Muscle of leg (tissue), 11 donors: ENCODE data around the gene ABCA12. TPM values are rescaled to one million over a fixed set of nuclear protein-coding genes. Genes with fewer than 3 reads are reported as not detected.

Experiments
- DNase-seq: peaks from one replicate; pipeline ENCODE4 v3.0.0; 2013
- H3K27ac ChIP-seq: one replicate; pipeline ENCODE4 v1.5.1; 2013; ENCODE audit warnings: mild to moderate bottlenecking, low read length, control low read depth
- H3K27me3 ChIP-seq: one replicate; pipeline ENCODE4 v1.6.1; 2013; ENCODE audit warnings: low read length; ENCODE audit not compliant: control insufficient read depth, insufficient read depth
- H3K36me3 ChIP-seq: one replicate; pipeline ENCODE4 v1.6.1; 2013; ENCODE audit warnings: low read length; ENCODE audit not compliant: control insufficient read depth, insufficient read depth
- H3K4me1 ChIP-seq: one replicate; pipeline ENCODE4 v1.6.1; 2013; ENCODE audit warnings: low read length; ENCODE audit not compliant: control insufficient read depth, insufficient read depth
- H3K4me3 ChIP-seq: one replicate; pipeline ENCODE4 v1.5.1; 2013; ENCODE audit warnings: low read length, control low read depth
- H3K9me3 ChIP-seq: replicated peaks from 2 replicates; pipeline ENCODE4 v1.6.1; 2013; ENCODE audit warnings: low read depth, low read length; ENCODE audit not compliant: control insufficient read depth
- WGBS: methylation state at CpG from one replicate; pipeline ENCODE4 v1.1.5; 2013; ENCODE audit warnings: missing lambda C conversion rate; ENCODE audit not compliant: insufficient coverage; 5-methylcytosine and 5-hydroxymethylcytosine counted together
- polyA plus RNA-seq, 8 donors: library from polyadenylated mRNA; unstranded; fragments of 120-200 nt; gene quantifications; one replicate each; pipeline versions ENCODE4 v1.2.1 to v1.2.3, GENCODE V29; 2013; ENCODE audit warnings: inconsistent platforms in 1 of 8, low replicate concordance in 1 of 8; ENCODE audit not compliant: insufficient read length in 8 of 8, insufficient read depth in 1 of 8
- total RNA-seq: library from RNA; stranded (reverse); fragments of 120-200 nt; gene quantifications from one replicate; pipeline ENCODE4 v1.2.4, GENCODE V29; 2013

ABCA12 gene
- total and polyA plus RNA-seq, 9 donors, result 0.03 to 1.1 (median 0.09) TPM; not detected in 5

GRCh38 chr2:214995409-214995808, 143.0 kb downstream of the ABCA12 start:
- Histone ChIP-seq H3K4me3 (no peak overlapping the region), H3K27me3 (no peaks in the 10 kb centered on the region), H3K36me3 (no peaks in the 10 kb centered on the region), H3K4me1 (no peaks in the 10 kb centered on the region), H3K9me3 (no peaks in the 10 kb centered on the region), H3K27ac (no peak overlapping the region)
- no CpG with 5 or more reads among the region's 4 CpGs for WGBS
- DNase-seq, result no peak

GRCh38 chr2:214992911-214993310, 145.5 kb downstream of the ABCA12 start:
- Histone ChIP-seq H3K36me3 (no peaks in the 10 kb centered on the region), H3K9me3 (no peaks in the 10 kb centered on the region), H3K27ac (no peak overlapping the region), H3K4me1 (no peaks in the 10 kb centered on the region), H3K4me3 (no peak overlapping the region), H3K27me3 (no peaks in the 10 kb centered on the region)
- WGBS, result 57% methylated on average over 3 of the region's 4 CpGs
- no peak for DNase-seq

- no peaks in the 10 kb centered on the region for H3K27me3 ChIP-seq
- no peaks in the 10 kb centered on the region for H3K9me3 ChIP-seq
- no peaks in the 10 kb centered on the region for H3K4me1 ChIP-seq
- H3K4me3 ChIP-seq, result no peak overlapping the region
- no peak for DNase-seq
- no peak overlapping the region for H3K27ac ChIP-seq
- 70% methylated on average over 2 of the region's 3 CpGs for WGBS
- H3K36me3 ChIP-seq, result no peaks in the 10 kb centered on the region
Measured at GRCh38 chr2:214989187-214989586, 149.2 kb downstream of the ABCA12 start.

- WGBS, result no CpG with 5 or more reads among the region's 3 CpGs
- DNase-seq, result no peak
- H3K4me3 ChIP-seq, result no peak overlapping the region
- no peaks in the 10 kb centered on the region for H3K27me3 ChIP-seq
- no peaks in the 10 kb centered on the region for H3K9me3 ChIP-seq
- H3K4me1 ChIP-seq, result no peaks in the 10 kb centered on the region
- H3K27ac ChIP-seq, result no peak overlapping the region
- no peaks in the 10 kb centered on the region for H3K36me3 ChIP-seq
Measured at GRCh38 chr2:214987261-214987660, 151.2 kb downstream of the ABCA12 start.

GRCh38 chr2:214985619-214986018, 152.8 kb downstream of the ABCA12 start:
- H3K27ac ChIP-seq, result no peak overlapping the region
- H3K9me3 ChIP-seq, result no peaks in the 10 kb centered on the region
- no peaks in the 10 kb centered on the region for H3K4me1 ChIP-seq
- H3K36me3 ChIP-seq, result no peaks in the 10 kb centered on the region
- H3K27me3 ChIP-seq, result no peaks in the 10 kb centered on the region
- H3K4me3 ChIP-seq, result no peak overlapping the region
- no peak for DNase-seq
- WGBS, result no CpG with 5 or more reads among the region's 3 CpGs

GRCh38 chr2:214966420-214966819, 172.0 kb downstream of the ABCA12 start:
- no CpG with 5 or more reads among the region's 5 CpGs for WGBS
- H3K36me3 ChIP-seq, result no peaks in the 10 kb centered on the region
- no peak overlapping the region for H3K4me3 ChIP-seq
- no peak overlapping the region for H3K27ac ChIP-seq
- no peaks in the 10 kb centered on the region for H3K9me3 ChIP-seq
- H3K27me3 ChIP-seq, result no peaks in the 10 kb centered on the region
- no peak for DNase-seq
- no peaks in the 10 kb centered on the region for H3K4me1 ChIP-seq

- Histone ChIP-seq H3K4me3 (no peak overlapping the region), H3K9me3 (no peaks in the 10 kb centered on the region), H3K27me3 (no peaks in the 10 kb centered on the region), H3K4me1 (no peaks in the 10 kb centered on the region), H3K27ac (no peak overlapping the region), H3K36me3 (no peaks in the 10 kb centered on the region)
- no peak for DNase-seq
Measured at GRCh38 chr2:214960677-214961076, 177.7 kb downstream of the ABCA12 start.

GRCh38 chr2:214946949-214947348, 191.5 kb downstream of the ABCA12 start:
- Histone ChIP-seq H3K4me3 (no peak overlapping the region), H3K27me3 (no peaks in the 10 kb centered on the region), H3K36me3 (no peaks in the 10 kb centered on the region), H3K4me1 (no peaks in the 10 kb centered on the region), H3K9me3 (no peaks in the 10 kb centered on the region), H3K27ac (no peak overlapping the region)
- no CpG with 5 or more reads among the region's 2 CpGs for WGBS
- no peak for DNase-seq

- no CpG with 5 or more reads among the region's 4 CpGs for WGBS
- Histone ChIP-seq H3K4me1 (no peaks in the 10 kb centered on the region), H3K4me3 (no peak overlapping the region), H3K9me3 (no peaks in the 10 kb centered on the region), H3K27ac (no peak overlapping the region), H3K36me3 (no peaks in the 10 kb centered on the region), H3K27me3 (no peaks in the 10 kb centered on the region)
- no peak for DNase-seq
Measured at GRCh38 chr2:214934006-214934405, 204.4 kb downstream of the ABCA12 start.

- no peak for DNase-seq
- 62% methylated on average over 5 of the region's 6 CpGs for WGBS
- H3K27ac ChIP-seq, result no peak overlapping the region
Measured at GRCh38 chr2:214904634-214905033, 233.8 kb downstream of the ABCA12 start.

GRCh38 chr2:214904176-214904575, 234.2 kb downstream of the ABCA12 start:
- H3K27me3 ChIP-seq, result no peaks in the 10 kb centered on the region
- no peak for DNase-seq
- H3K4me1 ChIP-seq, result no peaks in the 10 kb centered on the region
- WGBS, result no CpG with 5 or more reads among the region's 1 CpG
- H3K27ac ChIP-seq, result no peak overlapping the region
- no peaks in the 10 kb centered on the region for H3K36me3 ChIP-seq
- no peaks in the 10 kb centered on the region for H3K9me3 ChIP-seq
- no peak overlapping the region for H3K4me3 ChIP-seq

More at GRCh38 chr2:214904634-214905033, 233.8 kb downstream of the ABCA12 start:
- Histone ChIP-seq H3K4me1 (no peaks in the 10 kb centered on the region), H3K9me3 (no peaks in the 10 kb centered on the region), H3K36me3 (no peaks in the 10 kb centered on the region), H3K27me3 (no peaks in the 10 kb centered on the region), H3K4me3 (no peak overlapping the region)
